K562 (cell line): ENCODE data around the gene PHF21B. TPM values are rescaled to one million over a fixed set of nuclear protein-coding genes. Genes with fewer than 3 reads are reported as not detected.

Experiments used
- ATAC-seq: fragments of 200-7000 bp; cut with Tn5 transposase; 3 replicates; pipeline ENCODE4 v1.9.1; 2020; ENCODE audit warnings: moderate library complexity
- BruUV-seq: library from RNA; stranded (reverse); fragments of 400-500 nt; replicated peaks from 2 replicates; lab custom pipeline; 2021; lab: Mats Ljungman, UMichigan
- CTCF ChIA-PET: fragments of 300-600 bp; formaldehyde crosslinking; extraction: SDS; loops from one replicate; lab custom pipeline; 2021; ENCODE audit warnings: low intra/inter-chr PET ratio; lab: Yijun Ruan, JAX
- POLR2A ChIA-PET: fragments of 300-600, 350-650 bp; sonication (Branson Sonifier 250); formaldehyde crosslinking; extraction: SDS; loops from one replicate; lab custom pipeline; 2021; ENCODE audit warnings: antibody characterized with exemption, inconsistent platforms; lab: Yijun Ruan, JAX
- DNase-seq, 4 experiments: peaks; one replicate each; pipeline versions ENCODE4 v3.0.0 to v3.0.0-alpha.2; 2011 to 2018; ENCODE audit warnings: low spot score in 3 of 4, mixed read lengths in 3 of 4; ENCODE audit errors: extremely low read depth in 1 of 4
- FAIRE-seq: peaks from 2 replicates; lab custom pipeline; 2011; peaks lifted over from hg19 to GRCh38; lab: Jason Lieb, UNC
- H2AFZ ChIP-seq: 2 replicates; pipeline ENCODE4 v1.6.0; 2011; ENCODE audit warnings: low read depth, low read length, control low read depth, inconsistent platforms
- H3K27ac ChIP-seq: fragments of 200-600 bp; 3 replicates; pipeline ENCODE4 v1.8.0; 2011; ENCODE audit warnings: low read depth, mild to moderate bottlenecking, control low read depth, inconsistent platforms, low read length, moderate library complexity, mixed read lengths; ENCODE audit errors: extremely low read depth
- H3K27me3 ChIP-seq, 2 experiments: fragments of 300-600 bp in 1 of 2; 2 replicates in 1 of 2; 3 replicates in 1 of 2; pipeline versions ENCODE4 v1.6.0 to v1.8.0; 2011; ENCODE audit warnings: inconsistent platforms in 2 of 2, low read length in 2 of 2, mild to moderate bottlenecking in 1 of 2, mixed read lengths in 1 of 2, moderate library complexity in 1 of 2; ENCODE audit not compliant: control insufficient read depth in 2 of 2, insufficient read depth in 2 of 2
- H3K36me3 ChIP-seq: fragments of 300-600 bp; 3 replicates; pipeline ENCODE4 v1.8.0; 2011; ENCODE audit warnings: mild to moderate bottlenecking, low read length, inconsistent platforms; ENCODE audit not compliant: control insufficient read depth, insufficient read depth
- H3K4me1 ChIP-seq, 2 experiments: fragments of 200-600 bp in 1 of 2; replicated peaks in 1 of 2; 2 replicates in 1 of 2; 3 replicates in 1 of 2; pipeline versions ENCODE4 v1.5.1 to v1.8.0; 2011; ENCODE audit warnings: inconsistent platforms in 2 of 2, low read length in 2 of 2, mild to moderate bottlenecking in 1 of 2, mixed read lengths in 1 of 2, moderate library complexity in 1 of 2; ENCODE audit not compliant: control insufficient read depth in 2 of 2, insufficient read depth in 2 of 2
- H3K4me2 ChIP-seq: 2 replicates; pipeline ENCODE4 v1.6.1; 2011; ENCODE audit warnings: low read length, control low read depth, inconsistent platforms, mixed read lengths; ENCODE audit not compliant: insufficient read depth
- H3K4me3 ChIP-seq: fragments of 200-600 bp; sonication (generic), shearing (Covaris generic); 2 replicates; pipeline ENCODE4 v1.5.1; 2016; ENCODE audit warnings: control low read depth, inconsistent platforms
- H3K79me2 ChIP-seq: fragments of 200-600 bp; 3 replicates; pipeline ENCODE4 v1.8.0; 2011; ENCODE audit warnings: low read length, inconsistent platforms; ENCODE audit not compliant: control insufficient read depth, insufficient read depth
- H3K9ac ChIP-seq, 2 experiments: 2 replicates each; pipeline versions ENCODE4 v1.6.0 to v1.6.1; 2011; ENCODE audit warnings: low read depth in 2 of 2, low read length in 2 of 2, control low read depth in 1 of 2, inconsistent platforms in 1 of 2, mild to moderate bottlenecking in 1 of 2, mixed read lengths in 1 of 2; ENCODE audit not compliant: insufficient read depth in 1 of 2
- H3K9me1 ChIP-seq: one replicate; pipeline ENCODE4 v1.6.0; 2011; ENCODE audit warnings: inconsistent platforms, mild to moderate bottlenecking, low read length, moderate library complexity; ENCODE audit not compliant: control insufficient read depth, insufficient read depth
- H3K9me3 ChIP-seq: replicated peaks from 2 replicates; pipeline ENCODE4 v1.5.1; 2011; ENCODE audit warnings: low read depth, low read length, inconsistent platforms; ENCODE audit not compliant: control insufficient read depth, insufficient read depth
- H4K20me1 ChIP-seq: replicated peaks from 2 replicates; pipeline ENCODE4 v1.6.1; 2011; ENCODE audit warnings: low read length, inconsistent platforms, mixed read lengths; ENCODE audit not compliant: control insufficient read depth, insufficient read depth
- CBX5 ChIP-seq: IDR thresholded peaks from 2 replicates; pipeline ENCODE4 v1.6.1; 2014; ENCODE audit warnings: low read depth, borderline replicate concordance
- CHD7 ChIP-seq: fragments of 200-600 bp; sonication (generic); IDR thresholded peaks from one replicate; pipeline ENCODE4 v1.6.1; 2012; ENCODE audit warnings: mild to moderate bottlenecking, low read depth, low read length, inconsistent platforms
- GATAD2A ChIP-seq: fragments of 450-650 bp; IDR thresholded peaks from 2 replicates; pipeline ENCODE4 v1.6.1; 2017
- MLLT1 ChIP-seq, 2 experiments: fragments of 450-650 bp; IDR thresholded peaks; 2 replicates each; pipeline ENCODE4 v1.6.1; 2016
- NCOA6 ChIP-seq: fragments of 450-650 bp; IDR thresholded peaks from 2 replicates; pipeline ENCODE4 v1.6.1; 2017; ENCODE audit warnings: mild to moderate bottlenecking
- TEAD2 ChIP-seq: fragments of 450-650 bp; IDR thresholded peaks from 2 replicates; pipeline ENCODE4 v1.6.1; 2016; ENCODE audit warnings: missing genetic modification characterization, control low read depth, missing compliant biosample characterization
- ZFP91 ChIP-seq: sonication (generic); formaldehyde crosslinking; IDR thresholded peaks from 2 replicates; pipeline ENCODE4 v1.8.0; 2022; ENCODE audit warnings: mild to moderate bottlenecking, missing genetic modification reagents
- ZNF140 ChIP-seq: fragments of 250-450 bp; sonication (Bioruptor Pico); IDR thresholded peaks from 2 replicates; pipeline ENCODE4 v1.8.0; 2021; ENCODE audit warnings: moderate library complexity, mild to moderate bottlenecking, inconsistent platforms
- ZNF561 ChIP-seq: fragments of 450-650 bp; formaldehyde crosslinking; conservative IDR thresholded peaks from 2 replicates; pipeline ENCODE4 v1.4.0; 2020; ENCODE audit warnings: mild to moderate bottlenecking, moderate library complexity
- WGBS: fragments of 100-300 bp; shearing (Covaris generic); methylation state at CpG from one replicate; pipeline ENCODE4 v1.1.6; 2016; ENCODE audit warnings: low coverage, mixed read lengths; ENCODE audit not compliant: insufficient coverage; ENCODE audit errors: missing lambda C conversion rate; 5-methylcytosine and 5-hydroxymethylcytosine counted together
- in situ Hi-C: fragments of 300-500 bp; cut with MboI; formaldehyde crosslinking; loops from 4 replicates; pipeline ENCODE4 v1.15.0; 2018; ENCODE audit warnings: inconsistent platforms, mixed read lengths
- intact Hi-C: fragments of 100-400 bp; cut with micrococcal nuclease; formaldehyde crosslinking; loops from 2 replicates; pipeline ENCODE4 v1.14.2; 2022
- polyA plus RNA-seq, 8 experiments: library from polyadenylated mRNA; depleted of rRNA in 4 of 8; stranded (reverse) in 5 of 8; unstranded in 3 of 8; fragments of >200 nt; fragmentation: Nextera tagmentation in 2 of 8; fragmentation: Illumina TruSeq in 1 of 8; extraction: Ambion mirVana in 2 of 8; extraction: Trizol in 1 of 8; gene quantifications; 2 replicates each; pipeline versions ENCODE4 v1.2.1 to v1.2.3, GENCODE V29; 2011 to 2014; ENCODE audit warnings: inconsistent platforms in 1 of 8, missing spikeins in 1 of 8
- total RNA-seq, 7 experiments: library from RNA; depleted of rRNA in 6 of 7; stranded (reverse); fragments of >200 nt in 6 of 7; fragmentation: Illumina TruSeq in 2 of 7; extraction: Trizol in 2 of 7; gene quantifications; 2 replicates each; pipeline versions ENCODE4 v1.2.1 to v1.2.3, GENCODE V29; 2011 to 2021; ENCODE audit warnings: low replicate concordance in 1 of 7

PHF21B gene
- total and polyA plus RNA-seq, 9 of the 15 experiments (the other 6 are each of a cell fraction or from before 2014, with no cell fraction given): 0.04 TPM; not detected in 8

GRCh38 chr22:44894782-44895181 is 115.0 kb downstream of the PHF21B start:
- no peaks in the 10 kb centered on the region for H3K4me1 ChIP-seq
- no peaks in the 10 kb centered on the region for H3K79me2 ChIP-seq
- POLR2A ChIA-PET: interaction anchor here (0.5 to 1.0 kb wide), 2 partner anchors 13 to 96 kb away, joined by 3 read pairs; no protein-coding TSS in a partner anchor
- no peak overlapping the region for H3K4me2 ChIP-seq
- DNase-seq: no peak
- H2AFZ ChIP-seq: no peak overlapping the region
- in situ Hi-C loops: no loop called here
- 0 out of 2 replicates have a peak, but pooled peaks cover 4% of the 10 kb centered on the region for H4K20me1 ChIP-seq
- H3K9me3 ChIP-seq: no peaks in the 10 kb centered on the region
- CTCF ChIA-PET: no interaction called here
- no peaks in the 10 kb centered on the region for H3K9me1 ChIP-seq
- WGBS: 0% methylated on average over 5 of the region's 14 CpGs
- ATAC-seq: no peak
- H3K36me3 ChIP-seq: no peaks in the 10 kb centered on the region
- intact Hi-C loops: no loop called here
- H3K9ac ChIP-seq: no peak overlapping the region
- H3K27ac ChIP-seq: no peak overlapping the region
- BruUV-seq: no TSS peak
- H3K27me3 ChIP-seq: peaks cover 2 to 18% of the 10 kb centered on the region in 2 experiments; a peak in 2 of 5 replicates
- H3K4me3 ChIP-seq: no peak overlapping the region
- no peak for FAIRE-seq
- TF ChIP-seq MLLT1 (IDR thresholded peaks at IDR 0.05): no peak
- no peak for TF ChIP-seq CHD7
- TF ChIP-seq ZNF140: no peak
- no peak for TF ChIP-seq NCOA6
- no peak for TF ChIP-seq CBX5
- TF ChIP-seq TEAD2: no peak
- TF ChIP-seq GATAD2A: no peak
- no peak for TF ChIP-seq ZFP91 (CRISPR knock-in tag)
- no peak for TF ChIP-seq ZNF561 (CRISPR knock-in tag)
